Duodenal mucosa (tissue), 2 donors: ENCODE measurements around the gene GCSH.

Experiments
- H3K27ac ChIP-seq: one replicate; pipeline ENCODE4 v1.7.0; 2013; ENCODE audit warnings: low read depth, low read length
- H3K27me3 ChIP-seq, 2 donors: one replicate each; pipeline ENCODE4 v1.7.0; 2013; ENCODE audit warnings: low read length in 2 of 2, control low read depth in 1 of 2; ENCODE audit not compliant: insufficient read depth in 2 of 2, control insufficient read depth in 1 of 2
- H3K36me3 ChIP-seq, 2 donors: one replicate each; pipeline ENCODE4 v1.7.0; 2013; ENCODE audit warnings: low read length in 2 of 2, control low read depth in 1 of 2; ENCODE audit not compliant: insufficient read depth in 2 of 2, control insufficient read depth in 1 of 2
- H3K4me1 ChIP-seq, 2 donors: one replicate each; pipeline ENCODE4 v1.7.0; 2013; ENCODE audit warnings: low read length in 2 of 2, control low read depth in 1 of 2; ENCODE audit not compliant: insufficient read depth in 2 of 2, control insufficient read depth in 1 of 2
- H3K4me3 ChIP-seq, 2 donors: one replicate each; pipeline ENCODE4 v1.7.0; 2013; ENCODE audit warnings: low read length in 2 of 2, low read depth in 1 of 2
- H3K9ac ChIP-seq, 2 donors: one replicate each; pipeline ENCODE4 v1.7.0; 2013; ENCODE audit warnings: low read length in 2 of 2, low read depth in 1 of 2
- H3K9me3 ChIP-seq, 2 donors: one replicate each; pipeline ENCODE4 v1.7.0; 2013; ENCODE audit warnings: low read length in 2 of 2, control low read depth in 1 of 2; ENCODE audit not compliant: control insufficient read depth in 1 of 2

GCSH gene

GRCh38 chr16:81101702-81102101, 5.5 kb upstream of the GCSH start:
- Histone ChIP-seq H3K27ac (no peak overlapping the region), H3K36me3 (no peaks in the 10 kb centered on the region), H3K4me3 (no peak overlapping the region), H3K27me3 (no peaks in the 10 kb centered on the region), H3K9ac (no peak overlapping the region), H3K4me1 (peaks cover 2 to 4% of the 10 kb centered on the region in 2 donors), H3K9me3 (no peaks in the 10 kb centered on the region)

- Histone ChIP-seq H3K4me3 (no peak overlapping the region), H3K9ac (no peak overlapping the region), H3K27ac (no peak overlapping the region), H3K9me3 (no peaks in the 10 kb centered on the region), H3K27me3 (no peaks in the 10 kb centered on the region), H3K36me3 (no peaks in the 10 kb centered on the region), H3K4me1 (peaks cover 4 to 5% of the 10 kb centered on the region in 2 donors)
Measured at GRCh38 chr16:81099958-81100357, 3.8 kb upstream of the GCSH start.

- peaks cover 4 to 5% of the 10 kb centered on the region in 2 donors for H3K4me1 ChIP-seq
- no peak overlapping the region for H3K9ac ChIP-seq
- H3K27me3 ChIP-seq, result no peaks in the 10 kb centered on the region
- H3K4me3 ChIP-seq, result peak overlapping the region; percentile 28 to 69
- H3K27ac ChIP-seq, result no peak overlapping the region
- H3K36me3 ChIP-seq, result no peaks in the 10 kb centered on the region
- H3K9me3 ChIP-seq, result no peaks in the 10 kb centered on the region
Measured at GRCh38 chr16:81097230-81097629, 1.0 kb upstream of the GCSH start.

GRCh38 chr16:81096715-81097208, 567 bp upstream of the GCSH start:
- no peaks in the 10 kb centered on the region for H3K9me3 ChIP-seq
- peak overlapping the region; percentile 42 to 69 for H3K4me3 ChIP-seq
- peaks cover 4 to 5% of the 10 kb centered on the region in 2 donors for H3K4me1 ChIP-seq
- no peak overlapping the region for H3K9ac ChIP-seq
- no peak overlapping the region for H3K27ac ChIP-seq
- H3K27me3 ChIP-seq, result no peaks in the 10 kb centered on the region
- H3K36me3 ChIP-seq, result no peaks in the 10 kb centered on the region

- Histone ChIP-seq H3K27ac (peak overlapping the region; percentile 10), H3K27me3 (no peaks in the 10 kb centered on the region), H3K9me3 (no peaks in the 10 kb centered on the region), H3K4me1 (peaks cover 4 to 5% of the 10 kb centered on the region in 2 donors), H3K36me3 (no peaks in the 10 kb centered on the region), H3K9ac (peak overlapping the region; percentile 25 to 66), H3K4me3 (peak overlapping the region; percentile 80 to 85)
Measured at GRCh38 chr16:81095653-81095952, 592 bp downstream of the GCSH start.

- Histone ChIP-seq H3K36me3 (no peaks in the 10 kb centered on the region), H3K27me3 (no peaks in the 10 kb centered on the region), H3K27ac (no peak overlapping the region), H3K9ac (no peak overlapping the region), H3K4me1 (peaks cover 4 to 5% of the 10 kb centered on the region in 2 donors), H3K4me3 (peak overlapping the region in 1 of 2 donors; percentile 80), H3K9me3 (no peaks in the 10 kb centered on the region)
Measured at GRCh38 chr16:81094771-81095251, 1.4 kb downstream of the GCSH start.

GRCh38 chr16:81088836-81089235, 7.4 kb downstream of the GCSH start:
- no peaks in the 10 kb centered on the region for H3K9me3 ChIP-seq
- no peaks in the 10 kb centered on the region for H3K4me1 ChIP-seq
- H3K4me3 ChIP-seq, result no peak overlapping the region
- no peaks in the 10 kb centered on the region for H3K36me3 ChIP-seq
- no peaks in the 10 kb centered on the region for H3K27me3 ChIP-seq
- no peak overlapping the region for H3K9ac ChIP-seq
- no peak overlapping the region for H3K27ac ChIP-seq

GRCh38 chr16:81081014-81081413, 15.2 kb downstream of the GCSH start:
- no peaks in the 10 kb centered on the region for H3K9me3 ChIP-seq
- H3K36me3 ChIP-seq, result no peaks in the 10 kb centered on the region
- H3K27me3 ChIP-seq, result no peaks in the 10 kb centered on the region
- H3K9ac ChIP-seq, result no peak overlapping the region
- H3K4me3 ChIP-seq, result no peak overlapping the region
- H3K4me1 ChIP-seq, result peaks cover 0 to 3% of the 10 kb centered on the region in 2 donors
- H3K27ac ChIP-seq, result no peak overlapping the region

- no peaks in the 10 kb centered on the region for H3K9me3 ChIP-seq
- no peak overlapping the region for H3K4me3 ChIP-seq
- H3K27me3 ChIP-seq, result no peaks in the 10 kb centered on the region
- H3K9ac ChIP-seq, result no peak overlapping the region
- no peaks in the 10 kb centered on the region for H3K36me3 ChIP-seq
- peaks cover 0 to 3% of the 10 kb centered on the region in 2 donors for H3K4me1 ChIP-seq
- no peak overlapping the region for H3K27ac ChIP-seq
Measured at GRCh38 chr16:81080233-81080632, 16.0 kb downstream of the GCSH start.

GRCh38 chr16:81077076-81077940, 18.9 kb downstream of the GCSH start, which contains the start of gene C16orf46:
Gene C16orf46, minus strand, starts transcription at chr16:81077238. Its CDS starts 13,283 bp downstream, at chr16:81063955.
- H3K36me3 ChIP-seq, result no peaks in the 10 kb centered on the region
- H3K4me1 ChIP-seq, result peaks cover 0 to 3% of the 10 kb centered on the region in 2 donors
- peak within 1 kb of the TSS; percentile 93 to 97 for H3K4me3 ChIP-seq
- peak within 1 kb of the TSS; percentile 85 to 99 for H3K9ac ChIP-seq
- H3K27ac ChIP-seq, result peak within 1 kb of the TSS; percentile 94
- H3K9me3 ChIP-seq, result no peaks in the 10 kb centered on the region
- no peaks in the 10 kb centered on the region for H3K27me3 ChIP-seq
